K562 (cell line): ENCODE results near the gene MRPL10. TPM values are rescaled to one million over a fixed set of nuclear protein-coding genes. Genes with fewer than 3 reads are reported as not detected.

ENCODE experiments used
- DACH1 ChIP-seq: fragments of 450-650 bp; IDR thresholded peaks from 2 replicates; pipeline ENCODE4 v1.6.1; 2018; ENCODE audit not compliant: partially characterized antibody
- DIDO1 ChIP-seq: fragments of 450-650 bp; IDR thresholded peaks from 2 replicates; pipeline ENCODE4 v1.6.1; 2016; ENCODE audit warnings: low read depth, missing biosample characterization, missing genetic modification characterization
- ETV5 ChIP-seq: sonication (generic); formaldehyde crosslinking; IDR thresholded peaks from 2 replicates; pipeline ENCODE4 v1.4.0; 2020; ENCODE audit warnings: low read depth, mild to moderate bottlenecking, missing genetic modification reagents
- GTF2A2 ChIP-seq: IDR thresholded peaks from 2 replicates; pipeline ENCODE4 v1.6.1; 2016; ENCODE audit warnings: mild to moderate bottlenecking, missing genetic modification characterization, missing compliant biosample characterization
- KLF6 ChIP-seq: fragments of 250-450 bp; sonication (Bioruptor Pico); IDR thresholded peaks from 2 replicates; pipeline ENCODE4 v1.4.0; 2020; ENCODE audit warnings: mild to moderate bottlenecking, moderate library complexity, borderline replicate concordance
- MGA ChIP-seq: fragments of 450-650 bp; IDR thresholded peaks from 2 replicates; pipeline ENCODE4 v1.6.1; 2016; ENCODE audit warnings: mild to moderate bottlenecking, moderate library complexity
- NBN ChIP-seq: fragments of 450-650 bp; IDR thresholded peaks from 2 replicates; pipeline ENCODE4 v1.6.1; 2016; ENCODE audit warnings: low read depth, mild to moderate bottlenecking
- NCOA4 ChIP-seq: fragments of 450-650 bp; IDR thresholded peaks from 2 replicates; pipeline ENCODE4 v1.6.1; 2018; ENCODE audit warnings: mild to moderate bottlenecking; ENCODE audit not compliant: partially characterized antibody
- PML ChIP-seq: IDR thresholded peaks from 2 replicates; pipeline ENCODE4 v1.6.1; 2012; ENCODE audit warnings: low read length, inconsistent platforms
- POLR2G ChIP-seq: fragments of 200-400 bp; formaldehyde crosslinking; IDR thresholded peaks from 2 replicates; pipeline ENCODE4 v1.6.1; 2017; ENCODE audit warnings: low read depth, mild to moderate bottlenecking, antibody characterized with exemption, low read length, moderate library complexity
- RBM25 ChIP-seq: fragments of 200-400 bp; formaldehyde crosslinking; IDR thresholded peaks from 2 replicates; pipeline ENCODE4 v1.6.1; 2018; ENCODE audit warnings: low read length, low read depth, moderate library complexity; ENCODE audit not compliant: severe bottlenecking
- SMARCA4 ChIP-seq: fragments of 450-650 bp; IDR thresholded peaks from 2 replicates; pipeline ENCODE4 v1.6.1; 2016
- TAF1 ChIP-seq: IDR thresholded peaks from 2 replicates; pipeline ENCODE4 v1.6.1; 2011; ENCODE audit warnings: mild to moderate bottlenecking, low read length, moderate library complexity; ENCODE audit not compliant: insufficient read depth, control insufficient read depth, severe bottlenecking; ENCODE audit errors: extremely low read depth
- ZBED1 ChIP-seq: IDR thresholded peaks from 2 replicates; pipeline ENCODE4 v1.6.1; 2014
- ZNF384 ChIP-seq: IDR thresholded peaks from 2 replicates; pipeline ENCODE4 v1.6.1; 2012; ENCODE audit warnings: low read depth, low read length, improper control_type of control experiment
- ZNF668 ChIP-seq: fragments of 250-450 bp; sonication (Bioruptor Pico); IDR thresholded peaks from 2 replicates; pipeline ENCODE4 v1.8.0; 2022; ENCODE audit warnings: mild to moderate bottlenecking, inconsistent platforms
- ZNF707 ChIP-seq: fragments of 250-450 bp; sonication (Bioruptor Pico); conservative IDR thresholded peaks from 2 replicates; pipeline ENCODE4 v1.8.0; 2022; ENCODE audit warnings: inconsistent platforms, mild to moderate bottlenecking, moderate library complexity
- ZNF75A ChIP-seq: fragments of 450-650 bp; formaldehyde crosslinking; IDR thresholded peaks from 2 replicates; pipeline ENCODE4 v1.4.0; 2020; ENCODE audit warnings: mild to moderate bottlenecking
- polyA plus RNA-seq, 8 experiments: library from polyadenylated mRNA; depleted of rRNA in 4 of 8; stranded (reverse) in 5 of 8; unstranded in 3 of 8; fragments of >200 nt; fragmentation: Nextera tagmentation in 2 of 8; fragmentation: Illumina TruSeq in 1 of 8; extraction: Ambion mirVana in 2 of 8; extraction: Trizol in 1 of 8; gene quantifications; 2 replicates each; pipeline versions ENCODE4 v1.2.1 to v1.2.3, GENCODE V29; 2011 to 2014; ENCODE audit warnings: inconsistent platforms in 1 of 8, missing spikeins in 1 of 8
- total RNA-seq, 7 experiments: library from RNA; depleted of rRNA in 6 of 7; stranded (reverse); fragments of >200 nt in 6 of 7; fragmentation: Illumina TruSeq in 2 of 7; extraction: Trizol in 2 of 7; gene quantifications; 2 replicates each; pipeline versions ENCODE4 v1.2.1 to v1.2.3, GENCODE V29; 2011 to 2021; ENCODE audit warnings: low replicate concordance in 1 of 7

The MRPL10 gene
- total and polyA plus RNA-seq, 9 of the 15 experiments (the other 6 are each of a cell fraction or from before 2014, with no cell fraction given) = 27.8 to 105 (median 67.3) TPM

- TF ChIP-seq DACH1 (no peak), NBN (no peak; the same call in none of the 2 replicates), MGA (no peak), RBM25 (no peak), ZNF668 (CRISPR knock-in tag) (no peak), ZBED1 (no peak), KLF6 (no peak), TAF1 (peak; percentile 82), NCOA4 (no peak), GTF2A2 (tag) (no peak), ETV5 (no peak; the same call in 1 of the 2 replicates), PML (peak; percentile 16; the same call in 1 of the 2 replicates), DIDO1 (0 out of 2 replicates have a peak, but pooled peaks have one; percentile 10), ZNF384 (0 out of 2 replicates have a peak, but pooled peaks have one; percentile 12), ZNF707 (no peak), POLR2G (peak; percentile 83), ZNF75A (CRISPR knock-in tag) (no peak), SMARCA4 (peak; percentile 57; the same call in 1 of the 2 replicates)
Observed at GRCh38 chr17:47821424-47822391, 9.6 kb downstream of the MRPL10 start, which contains the start of gene OSBPL7 (continued).
